Parathyroid adenoma (tissue), 2 donors: ENCODE data around the gene ATOSA.
A peak's percentile ranks its signal among the peaks of the same experiment; 100 is the strongest.

Experiments used
- H2AFZ ChIP-seq: fragments of 300-600 bp; sonication (generic); one replicate; pipeline ENCODE4 v1.7.0; 2017; ENCODE audit warnings: antibody characterized with exemption, mild to moderate bottlenecking
- H3K27ac ChIP-seq: fragments of 300-600 bp; sonication (generic); one replicate; pipeline ENCODE4 v1.7.0; 2017
- H3K27me3 ChIP-seq: fragments of 300-600 bp; sonication (generic); one replicate; pipeline ENCODE4 v1.7.0; 2017; ENCODE audit warnings: low read length; ENCODE audit not compliant: control insufficient read depth, insufficient read depth
- H3K36me3 ChIP-seq: fragments of 300-600 bp; sonication (generic); one replicate; pipeline ENCODE4 v1.7.0; 2017; ENCODE audit warnings: low read length; ENCODE audit not compliant: control insufficient read depth, insufficient read depth
- H3K4me1 ChIP-seq: fragments of 300-600 bp; sonication (generic); one replicate; pipeline ENCODE4 v1.7.0; 2017; ENCODE audit warnings: control low read depth
- H3K4me2 ChIP-seq: fragments of 300-600 bp; sonication (generic); one replicate; pipeline ENCODE4 v1.7.0; 2017; ENCODE audit warnings: low read length
- H3K4me3 ChIP-seq: fragments of 300-600 bp; sonication (generic); one replicate; pipeline ENCODE4 v1.7.0; 2017; ENCODE audit warnings: low read depth, low read length
- H3K79me2 ChIP-seq: fragments of 300-600 bp; sonication (generic); one replicate; pipeline ENCODE4 v1.7.0; 2017; ENCODE audit warnings: control low read depth
- H3K9ac ChIP-seq: fragments of 300-600 bp; sonication (generic); one replicate; pipeline ENCODE4 v1.7.0; 2017; ENCODE audit warnings: mild to moderate bottlenecking
- H3K9me3 ChIP-seq: fragments of 300-600 bp; sonication (generic); one replicate; pipeline ENCODE4 v1.7.0; 2017; ENCODE audit warnings: low read length; ENCODE audit not compliant: control insufficient read depth
- TF ChIP-seq, protein P1 (sequence below): fragments of 300-600 bp; sonication (generic); IDR thresholded peaks from one replicate; pipeline ENCODE4 v1.7.0; 2017; ENCODE audit warnings: antibody characterized with exemption, mild to moderate bottlenecking
- donor health status: primary hyperparathyroidism.

Gene ATOSA

DNA sequence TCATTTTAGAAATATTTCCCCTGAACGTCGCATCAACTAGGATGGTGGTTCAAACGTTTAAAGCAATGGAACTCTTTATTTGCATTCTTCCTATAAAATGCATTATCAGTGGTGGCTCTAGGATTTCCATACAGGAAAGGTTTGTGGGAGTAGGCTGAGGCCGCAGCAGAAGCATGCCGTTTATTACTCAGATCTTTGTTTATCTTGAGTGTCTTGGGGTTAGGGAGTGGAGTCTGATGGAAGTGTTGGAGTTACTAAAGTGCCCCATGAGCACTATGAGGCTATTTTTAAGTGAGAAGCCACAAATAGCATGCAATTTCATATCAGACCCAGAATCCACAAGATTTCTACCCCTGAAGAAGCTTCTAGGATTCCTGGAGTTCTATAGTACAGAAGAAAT, 26.2 kb downstream of the ATOSA start:
- Histone ChIP-seq H3K36me3 (no peaks in the 10 kb centered on the region), H3K4me2 (no peak overlapping the region), H3K27ac (peak overlapping the region; percentile 53), H3K9me3 (no peaks in the 10 kb centered on the region), H3K4me3 (no peak overlapping the region), H3K4me1 (peaks cover 24% of the 10 kb centered on the region), H2AFZ (no peak overlapping the region), H3K27me3 (no peaks in the 10 kb centered on the region), H3K9ac (no peak overlapping the region), H3K79me2 (peaks cover 2% of the 10 kb centered on the region)
- TF ChIP-seq, protein P1, sequence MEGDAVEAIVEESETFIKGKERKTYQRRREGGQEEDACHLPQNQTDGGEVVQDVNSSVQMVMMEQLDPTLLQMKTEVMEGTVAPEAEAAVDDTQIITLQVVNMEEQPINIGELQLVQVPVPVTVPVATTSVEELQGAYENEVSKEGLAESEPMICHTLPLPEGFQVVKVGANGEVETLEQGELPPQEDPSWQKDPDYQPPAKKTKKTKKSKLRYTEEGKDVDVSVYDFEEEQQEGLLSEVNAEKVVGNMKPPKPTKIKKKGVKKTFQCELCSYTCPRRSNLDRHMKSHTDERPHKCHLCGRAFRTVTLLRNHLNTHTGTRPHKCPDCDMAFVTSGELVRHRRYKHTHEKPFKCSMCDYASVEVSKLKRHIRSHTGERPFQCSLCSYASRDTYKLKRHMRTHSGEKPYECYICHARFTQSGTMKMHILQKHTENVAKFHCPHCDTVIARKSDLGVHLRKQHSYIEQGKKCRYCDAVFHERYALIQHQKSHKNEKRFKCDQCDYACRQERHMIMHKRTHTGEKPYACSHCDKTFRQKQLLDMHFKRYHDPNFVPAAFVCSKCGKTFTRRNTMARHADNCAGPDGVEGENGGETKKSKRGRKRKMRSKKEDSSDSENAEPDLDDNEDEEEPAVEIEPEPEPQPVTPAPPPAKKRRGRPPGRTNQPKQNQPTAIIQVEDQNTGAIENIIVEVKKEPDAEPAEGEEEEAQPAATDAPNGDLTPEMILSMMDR = no peak

DNA sequence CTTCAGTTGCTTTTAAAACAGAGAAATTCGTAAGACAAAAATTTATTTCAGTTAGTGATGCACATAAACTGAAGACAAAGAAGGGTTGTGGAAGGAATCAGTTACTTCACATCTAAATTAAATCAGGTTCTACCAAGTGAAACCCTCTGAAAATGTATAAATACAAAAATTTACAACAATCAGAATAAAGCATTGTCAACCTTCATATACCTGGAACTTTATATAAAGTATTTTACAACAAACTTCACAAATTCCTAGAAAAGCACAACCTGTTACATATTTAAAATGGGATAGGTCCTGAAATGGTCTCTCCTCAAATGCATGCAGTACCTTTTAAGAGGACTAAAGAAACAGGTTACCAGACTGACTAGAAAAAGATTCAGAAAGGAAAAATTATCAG, 26.9 kb downstream of the ATOSA start:
- Histone ChIP-seq H3K4me3 (no peak overlapping the region), H3K27ac (no peak overlapping the region), H3K9me3 (no peaks in the 10 kb centered on the region), H3K27me3 (no peaks in the 10 kb centered on the region), H3K4me2 (no peak overlapping the region), H3K36me3 (no peaks in the 10 kb centered on the region), H3K79me2 (peaks cover 2% of the 10 kb centered on the region), H3K9ac (no peak overlapping the region), H2AFZ (no peak overlapping the region), H3K4me1 (peaks cover 24% of the 10 kb centered on the region)
- TF ChIP-seq, protein P1 = no peak

DNA sequence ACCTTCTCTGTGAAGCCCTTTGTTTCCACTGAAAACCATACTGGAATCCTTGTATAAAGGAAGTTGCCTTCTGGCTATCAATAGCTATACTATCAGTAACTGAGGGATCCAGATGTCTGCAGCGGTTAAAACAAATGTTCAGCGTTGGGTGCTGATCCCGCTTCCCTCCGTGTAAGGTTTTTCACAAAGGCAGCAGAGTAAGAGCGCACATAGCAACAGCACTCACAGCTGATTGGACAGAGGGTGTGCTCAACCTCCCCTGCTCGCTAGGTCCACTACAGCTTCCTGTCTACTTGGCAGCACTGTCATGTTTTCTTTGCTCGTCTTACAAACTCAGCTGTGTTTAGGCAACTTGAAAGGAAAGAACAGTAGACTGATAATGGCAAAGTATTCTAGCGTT, 27.3 kb downstream of the ATOSA start:
- H3K79me2 ChIP-seq = peaks cover 2% of the 10 kb centered on the region
- H2AFZ ChIP-seq = peak overlapping the region; percentile 50
- H3K4me3 ChIP-seq = peak overlapping the region; percentile 8
- peaks cover 24% of the 10 kb centered on the region for H3K4me1 ChIP-seq
- peak overlapping the region; percentile 36 for H3K4me2 ChIP-seq
- no peaks in the 10 kb centered on the region for H3K27me3 ChIP-seq
- H3K27ac ChIP-seq = peak overlapping the region; percentile 39
- TF ChIP-seq, protein P1 = no peak
- no peak overlapping the region for H3K9ac ChIP-seq
- H3K9me3 ChIP-seq = no peaks in the 10 kb centered on the region
- H3K36me3 ChIP-seq = no peaks in the 10 kb centered on the region

DNA sequence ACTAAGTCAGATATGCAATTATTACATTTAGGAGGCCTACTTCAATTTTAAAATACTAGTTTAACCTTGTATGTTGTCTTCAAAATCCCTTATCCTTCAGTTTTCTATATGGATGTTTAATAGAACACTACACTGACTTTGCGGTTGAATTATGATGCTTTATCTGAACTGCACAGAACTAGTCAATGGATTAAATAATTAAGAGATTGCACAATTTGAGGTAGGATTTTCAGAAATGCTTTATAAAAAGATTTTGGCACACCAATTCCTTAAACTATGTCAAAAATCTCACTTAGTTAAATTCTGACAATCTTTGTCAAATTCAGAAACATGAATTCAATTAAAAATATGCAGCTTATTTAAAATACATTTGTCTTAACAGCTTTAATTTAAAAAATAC, 28.1 kb downstream of the ATOSA start:
- Histone ChIP-seq H3K27me3 (no peaks in the 10 kb centered on the region), H2AFZ (no peak overlapping the region), H3K4me2 (no peak overlapping the region), H3K4me1 (peaks cover 22% of the 10 kb centered on the region), H3K9me3 (no peaks in the 10 kb centered on the region), H3K27ac (no peak overlapping the region), H3K4me3 (no peak overlapping the region), H3K36me3 (no peaks in the 10 kb centered on the region), H3K79me2 (peaks cover 2% of the 10 kb centered on the region), H3K9ac (no peak overlapping the region)
- TF ChIP-seq, protein P1 = no peak

DNA sequence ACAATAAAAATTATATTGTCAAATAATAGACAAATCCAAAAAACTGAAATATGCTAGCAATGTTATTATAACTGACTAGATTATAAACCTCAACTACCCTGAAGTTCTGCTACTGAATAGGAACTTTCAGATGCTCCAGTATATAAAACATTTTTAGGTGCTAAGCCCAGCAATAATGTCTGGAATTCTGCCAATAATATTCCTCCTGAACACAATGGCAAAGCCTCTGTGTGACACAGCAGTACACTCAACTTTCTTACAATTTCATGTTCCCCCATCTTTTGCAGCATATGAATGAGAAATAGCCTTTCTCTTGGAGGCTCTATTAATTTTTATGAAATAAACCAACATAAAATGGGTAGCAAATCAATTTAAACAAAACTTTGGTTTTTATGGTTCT, 29.5 kb downstream of the ATOSA start:
- H3K9ac ChIP-seq = no peak overlapping the region
- H3K4me3 ChIP-seq = no peak overlapping the region
- H3K9me3 ChIP-seq = no peaks in the 10 kb centered on the region
- TF ChIP-seq, protein P1 = no peak
- no peak overlapping the region for H3K27ac ChIP-seq
- H3K36me3 ChIP-seq = no peaks in the 10 kb centered on the region
- no peak overlapping the region for H3K4me2 ChIP-seq
- H3K27me3 ChIP-seq = no peaks in the 10 kb centered on the region
- peaks cover 18% of the 10 kb centered on the region for H3K4me1 ChIP-seq
- H3K79me2 ChIP-seq = peaks cover 2% of the 10 kb centered on the region
- H2AFZ ChIP-seq = no peak overlapping the region
